ENCODE measurements around the gene SNPH.

Gene SNPH

DNA sequence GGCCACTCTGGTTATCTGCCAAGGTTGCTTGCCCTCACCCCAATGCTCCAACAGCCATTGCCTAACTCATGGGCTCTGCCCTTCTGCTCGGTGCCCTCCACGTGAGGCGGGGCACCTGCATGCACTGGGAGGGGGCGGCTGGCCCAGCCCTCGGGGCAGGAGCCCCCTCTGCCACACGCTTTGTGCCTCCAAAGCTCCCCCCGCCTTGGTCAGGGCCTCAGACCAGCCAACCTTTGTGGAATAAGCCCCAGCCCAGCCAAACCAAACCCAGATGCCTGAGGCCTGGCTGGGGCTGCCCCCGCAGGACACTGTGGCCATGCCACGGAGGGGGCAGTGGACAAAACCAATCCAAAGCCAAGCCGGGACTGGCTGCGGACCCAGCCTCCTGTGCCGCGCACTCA is 41.5 kb downstream of the SNPH start:
- DNase-seq: no peak

DNA sequence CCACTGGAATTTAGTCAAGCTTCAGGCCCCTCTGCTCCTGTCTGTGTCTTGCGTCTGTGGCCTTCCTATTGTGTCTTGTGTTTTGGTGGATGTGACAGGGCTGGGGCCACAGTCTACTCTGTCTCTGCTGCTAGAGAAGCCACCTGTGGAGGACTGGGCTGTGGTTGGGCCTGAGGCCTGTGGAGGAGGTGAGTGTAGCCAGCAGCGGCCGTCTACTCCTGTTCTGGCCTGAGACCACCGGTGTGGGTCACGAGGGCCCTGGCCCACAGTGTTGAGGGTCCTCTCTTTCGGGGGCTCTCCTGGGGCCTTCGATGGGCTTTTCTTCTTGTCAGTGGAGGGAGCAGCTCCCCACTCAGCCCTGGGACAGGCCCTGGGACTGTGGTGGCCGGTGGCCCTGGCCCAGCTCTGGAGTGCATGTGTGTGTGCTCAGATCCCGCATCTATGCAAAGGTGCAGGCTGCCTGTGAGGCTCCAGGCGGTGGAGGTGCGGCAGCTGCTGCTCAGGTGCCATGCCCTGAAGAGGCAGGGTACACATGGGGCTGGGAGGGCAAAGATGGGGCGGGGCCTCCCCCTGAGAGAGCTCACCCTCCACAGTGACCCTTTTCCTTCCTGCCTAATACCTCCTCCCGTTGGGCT is 42.1 kb downstream of the SNPH start:
- DNase-seq: no peak

DNA sequence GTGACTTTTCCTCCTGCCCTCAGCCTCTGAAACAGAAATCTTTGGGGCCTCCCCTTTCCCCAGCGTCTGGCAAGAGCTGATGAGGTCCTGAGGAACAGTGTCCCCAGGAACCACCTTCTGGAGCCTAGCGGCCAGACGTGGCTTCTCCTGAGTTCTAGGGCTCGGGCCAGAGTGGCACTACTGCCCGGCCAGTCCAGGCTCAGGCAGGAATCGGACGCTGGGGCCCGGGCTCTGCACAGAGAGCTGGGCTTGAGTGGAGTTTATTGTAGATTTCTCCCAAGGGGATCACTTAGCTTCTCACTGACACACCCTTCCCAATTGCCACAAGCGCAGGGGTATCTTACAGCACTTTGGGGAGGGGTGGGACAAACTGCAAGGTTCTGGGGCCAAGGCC is 42.6 kb downstream of the SNPH start:
- DNase-seq: no peak

DNA sequence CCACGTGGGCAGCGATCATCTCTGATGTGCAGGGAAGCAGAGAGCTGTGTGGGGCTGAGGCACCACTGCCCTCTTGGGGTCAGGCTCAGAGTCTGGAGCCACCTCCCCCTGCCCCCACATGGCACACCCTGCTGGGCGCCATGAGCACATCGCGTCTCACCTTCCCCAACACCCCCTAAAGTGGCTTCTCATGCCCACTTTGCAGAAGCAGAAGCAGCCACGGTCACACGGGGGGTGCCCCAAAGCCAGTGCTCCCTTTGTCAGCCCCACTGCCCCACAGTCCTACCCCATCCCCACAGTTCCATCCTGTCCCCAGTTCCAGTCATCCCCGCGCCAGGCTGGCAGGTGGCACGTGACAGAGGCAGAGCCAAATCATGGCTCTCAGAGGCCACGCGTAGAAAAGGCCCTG is 43.3 kb downstream of the SNPH start:
- no peak for DNase-seq

DNA sequence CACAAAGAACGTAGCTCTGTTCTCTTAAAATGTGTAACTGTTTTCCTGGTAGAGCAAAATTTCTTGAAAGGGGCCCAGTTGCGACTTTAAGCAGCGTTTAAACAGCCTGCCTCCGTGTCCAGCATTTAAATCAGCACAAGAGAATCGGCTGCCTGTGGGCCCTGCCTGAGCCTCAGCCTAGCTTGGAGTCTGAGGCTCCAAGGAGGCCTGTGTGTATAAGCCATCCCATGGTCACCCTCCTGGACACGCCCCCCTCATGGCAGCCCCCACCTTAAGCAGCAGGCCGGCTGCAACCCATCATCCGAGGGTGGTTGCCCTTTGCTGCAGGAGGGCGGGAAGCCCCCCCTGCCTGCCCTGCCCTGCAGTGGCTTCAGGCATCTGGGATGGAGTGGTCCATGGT is 44.0 kb downstream of the SNPH start:
- no peak for DNase-seq

DNA sequence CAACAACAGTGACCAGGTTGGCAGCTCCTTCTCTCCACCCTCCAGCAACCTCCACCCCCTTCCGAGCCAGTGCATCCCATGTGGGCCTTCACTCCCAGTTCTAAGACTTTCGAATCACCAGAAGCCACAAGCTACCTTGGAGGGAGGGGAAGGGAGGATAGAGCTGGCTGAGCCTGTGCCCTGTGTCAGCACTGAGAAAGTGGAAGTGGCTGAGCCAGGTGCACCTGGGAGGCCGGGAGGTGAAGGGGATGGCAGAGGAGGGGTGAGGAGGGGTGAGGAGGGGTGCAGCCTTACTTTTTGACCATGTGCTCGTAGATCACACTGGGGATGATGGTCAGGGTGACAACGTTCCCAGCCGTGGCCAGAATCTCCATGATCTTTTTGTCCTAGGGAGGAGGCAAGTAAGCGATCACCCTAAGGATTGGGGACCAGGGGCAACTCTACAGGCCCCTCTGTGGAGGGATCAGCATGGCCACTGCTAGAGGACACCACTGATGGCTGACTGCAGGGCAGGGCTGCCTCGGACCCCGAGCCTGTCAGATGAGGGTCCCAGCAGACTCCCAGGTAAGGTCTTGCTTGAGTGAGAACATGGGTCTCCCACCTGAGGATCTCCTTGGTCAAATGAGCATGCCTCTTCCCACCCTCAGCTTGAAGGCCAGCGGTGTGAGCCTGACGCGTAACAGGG is 44.6 kb downstream of the SNPH start:
- DNase-seq: no peak

DNA sequence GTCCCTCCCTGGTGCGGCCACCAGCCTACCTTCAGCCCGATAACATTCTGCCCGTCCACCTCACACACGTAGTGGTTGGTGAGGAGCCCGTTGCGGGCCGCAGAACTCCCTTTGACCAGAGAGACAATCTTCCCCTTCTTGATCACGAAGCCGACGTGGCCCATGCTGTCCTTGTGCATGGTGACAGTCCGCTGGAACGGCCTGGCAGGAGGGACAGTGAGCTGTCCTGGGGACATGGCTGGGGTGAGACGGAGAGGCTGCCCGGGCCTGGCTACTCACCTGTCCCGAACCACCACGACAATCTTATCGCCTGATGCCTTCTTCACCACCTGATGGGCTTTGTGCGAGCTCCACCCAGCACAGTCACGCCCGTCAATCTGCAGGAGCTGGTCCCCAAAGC is 46.2 kb downstream of the SNPH start:
- DNase-seq: no peak

DNA sequence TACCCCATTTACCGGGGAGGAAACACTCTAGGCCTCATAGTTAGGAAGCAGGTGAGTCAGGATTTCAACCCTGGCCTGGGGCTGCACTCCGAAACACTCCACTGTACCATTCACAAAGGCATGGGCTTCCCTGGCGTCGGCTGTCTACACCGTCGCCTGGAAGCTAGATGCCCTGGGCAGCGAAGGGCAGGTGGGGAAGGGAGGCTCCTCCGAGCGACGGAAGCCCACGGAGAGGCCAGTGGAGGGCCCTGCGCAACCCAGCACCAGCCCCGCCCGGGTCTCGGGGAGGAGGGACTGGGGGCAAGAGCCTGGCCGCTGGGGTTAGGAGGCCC is 46.8 kb downstream of the SNPH start:
- no peak for DNase-seq

DNA sequence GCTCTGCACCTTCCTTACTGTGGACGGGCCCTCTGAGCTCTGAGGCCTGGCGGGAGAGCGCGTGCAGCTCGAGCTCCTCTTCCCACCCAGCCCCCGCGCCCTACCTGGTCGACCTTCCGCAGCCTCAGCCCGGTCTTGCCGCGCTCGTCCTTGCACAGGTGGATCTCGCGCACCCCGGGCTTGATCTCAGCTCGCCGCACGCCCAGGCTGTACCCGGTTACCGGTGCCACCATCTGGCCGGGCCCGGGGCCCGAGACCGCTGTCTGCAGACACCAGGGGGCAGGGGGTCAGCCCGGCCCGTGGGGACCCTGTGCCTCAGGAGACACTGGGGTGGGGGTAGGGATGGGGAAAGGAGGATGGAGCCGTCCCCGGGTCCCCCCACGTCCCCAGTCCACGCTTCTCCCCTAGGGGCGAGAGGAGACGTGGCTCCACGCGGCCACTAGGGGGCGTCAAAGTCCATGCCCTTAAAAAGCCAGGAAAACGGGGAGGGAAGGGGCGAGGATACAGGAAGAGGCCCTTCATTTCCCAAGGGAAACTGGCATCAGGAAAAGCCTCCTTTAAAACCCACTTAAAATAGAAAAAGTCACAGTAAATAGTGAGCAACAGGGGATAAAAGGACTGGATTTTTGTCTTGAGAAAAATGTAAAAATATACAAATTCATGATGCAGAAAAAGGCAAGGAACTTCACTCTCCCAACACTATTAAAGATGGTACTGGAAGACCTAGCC is 47.3 kb downstream of the SNPH start:
- DNase-seq: peak; percentile 65

DNA sequence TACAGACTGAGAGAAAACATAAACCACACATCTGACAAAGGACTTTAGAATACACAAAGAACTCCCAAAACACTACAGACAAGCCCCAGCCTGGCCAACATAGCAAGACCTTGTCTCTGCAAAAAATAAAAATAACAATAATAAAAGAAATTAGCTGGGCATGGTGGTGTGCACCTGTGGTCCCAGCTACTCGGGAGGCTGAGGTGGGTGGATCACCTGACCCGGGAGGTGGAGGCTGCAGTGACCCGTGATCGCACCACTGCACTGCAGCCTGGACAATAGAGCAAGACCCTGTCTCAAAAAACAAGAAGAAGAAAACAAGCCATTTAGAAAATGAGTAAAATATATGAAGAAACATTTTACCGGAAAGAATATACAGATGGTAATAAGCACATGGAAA is 49.7 kb downstream of the SNPH start:
- no peak for DNase-seq

DNA sequence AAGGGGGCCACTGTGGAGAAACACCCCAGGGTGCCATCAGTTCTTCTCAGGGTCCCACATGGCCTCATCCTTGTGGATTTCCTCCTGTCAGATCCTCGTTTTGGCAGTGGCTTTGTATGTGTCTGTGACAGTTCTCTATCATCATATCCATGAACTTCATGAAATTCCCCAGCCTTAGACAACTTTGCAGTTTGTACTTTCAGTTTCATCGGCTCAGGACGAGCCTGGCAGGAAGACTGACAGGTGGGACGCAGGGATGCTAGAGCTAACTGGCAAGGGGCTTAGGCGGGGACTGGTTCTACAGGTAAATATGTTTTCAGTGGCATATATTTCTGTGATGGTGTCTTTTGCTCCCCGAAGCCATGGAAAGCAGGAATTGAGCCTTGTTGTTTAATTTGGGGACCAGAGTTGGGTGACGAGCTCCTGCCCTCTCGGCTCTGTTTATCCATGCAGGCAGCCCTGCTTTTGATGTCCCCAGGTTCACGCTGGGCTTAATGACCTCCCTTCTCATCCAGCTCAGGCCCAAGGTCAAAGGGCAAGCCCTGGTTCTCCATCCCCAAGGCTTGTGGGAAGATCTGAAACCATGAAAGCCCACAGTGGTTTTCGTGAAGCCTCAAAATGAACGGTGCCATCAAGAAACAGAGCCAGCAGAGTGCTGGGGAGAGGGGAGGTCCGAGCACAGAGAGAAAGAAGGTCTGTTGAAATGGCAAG is 51.6 kb downstream of the SNPH start:
- DNase-seq: no peak

DNA sequence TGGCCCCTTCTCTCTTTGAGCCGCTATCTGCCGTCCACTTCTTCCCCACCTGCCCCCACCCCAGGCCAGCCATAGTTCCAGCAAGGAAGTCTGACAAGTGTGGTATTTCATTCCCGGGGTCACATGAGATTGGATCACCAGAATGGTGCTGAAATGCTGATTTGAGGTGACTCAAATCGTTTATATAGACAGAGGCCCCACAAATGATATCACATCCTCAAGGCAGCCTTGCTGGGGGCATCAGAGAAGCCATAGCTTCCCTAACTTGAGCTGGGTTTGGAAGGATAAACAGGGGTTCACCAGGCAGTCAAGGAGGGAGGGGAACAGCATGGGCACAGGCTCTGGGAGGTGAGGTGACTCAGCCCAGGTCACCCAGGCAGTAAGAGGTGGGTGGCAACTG is 53.0 kb downstream of the SNPH start:
- DNase-seq: no peak

DNA sequence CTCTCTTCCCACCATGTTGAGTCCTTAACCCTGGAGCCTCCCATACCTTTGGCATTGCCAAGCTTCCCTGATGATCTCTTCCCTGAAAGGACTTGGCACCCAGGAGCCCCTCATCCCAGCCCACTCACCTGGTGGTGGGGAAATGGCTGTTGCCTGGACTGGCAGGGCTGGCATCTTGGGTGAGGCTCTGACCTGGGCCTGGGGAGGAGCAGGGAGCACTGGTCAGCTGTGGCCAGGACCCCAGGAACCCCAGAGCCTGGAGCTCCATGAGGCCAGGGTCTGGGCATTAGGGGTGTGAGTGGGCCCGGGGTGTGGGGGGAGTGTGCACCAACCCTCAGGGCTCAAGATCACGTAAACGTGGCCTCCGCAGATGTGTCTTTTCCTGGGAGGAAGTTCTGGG is 53.4 kb downstream of the SNPH start:
- DNase-seq: no peak

DNA sequence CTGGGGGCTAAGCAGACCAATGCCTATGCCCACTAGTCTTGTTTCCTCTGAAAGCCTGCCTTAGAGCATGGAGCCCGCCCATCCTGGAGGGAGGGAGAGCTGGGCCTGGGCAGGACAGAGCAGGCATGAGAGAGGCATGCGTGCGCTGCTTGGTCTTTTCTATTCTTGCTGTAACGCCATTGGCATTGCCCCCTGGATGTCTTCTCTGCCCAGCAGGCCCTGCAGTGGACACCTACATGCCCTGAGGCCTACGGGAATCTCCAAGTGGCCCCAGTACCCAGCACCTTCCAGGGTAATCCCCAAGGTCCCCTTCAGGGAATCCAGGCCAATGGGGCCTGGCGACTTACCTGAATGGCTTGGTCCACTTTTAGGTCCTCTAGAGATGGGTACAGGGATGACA is 53.9 kb downstream of the SNPH start:
- no peak for DNase-seq

DNA sequence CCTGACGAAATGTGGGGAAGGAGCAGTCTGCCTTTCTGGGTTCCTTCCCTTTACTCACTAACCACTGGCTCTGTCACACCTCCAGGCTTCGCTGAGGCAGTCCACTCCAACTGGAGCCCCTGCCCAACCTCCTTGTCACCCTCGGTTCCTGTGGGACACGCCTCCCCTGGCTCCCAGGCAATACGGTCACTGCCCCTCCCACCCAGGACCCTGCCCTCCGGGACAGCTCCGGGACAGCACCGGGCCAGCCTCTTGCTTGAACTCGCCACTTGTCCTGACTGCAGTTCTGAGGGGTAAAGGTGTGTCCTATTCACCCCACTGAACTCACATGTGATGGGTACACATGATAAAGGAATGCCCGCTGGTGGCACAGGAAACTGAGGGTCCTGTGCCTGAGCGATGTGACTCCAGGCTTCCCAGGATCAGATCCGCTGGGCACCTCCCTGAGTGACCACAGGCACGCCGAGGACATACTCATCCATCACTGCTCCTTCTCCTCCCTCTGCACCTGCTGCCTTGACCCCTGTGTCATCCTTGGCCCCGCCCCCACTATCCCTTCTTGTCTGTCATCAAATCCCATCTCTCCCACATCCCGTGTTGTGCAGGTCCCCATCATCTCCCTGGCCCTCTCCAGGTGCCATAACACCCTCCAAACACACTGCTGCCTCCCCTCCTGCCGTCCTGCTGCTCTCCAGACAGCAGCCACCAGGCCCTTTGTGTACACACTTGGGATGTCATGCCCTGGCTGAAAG is 55.0 kb downstream of the SNPH start:
- no peak for DNase-seq

DNA sequence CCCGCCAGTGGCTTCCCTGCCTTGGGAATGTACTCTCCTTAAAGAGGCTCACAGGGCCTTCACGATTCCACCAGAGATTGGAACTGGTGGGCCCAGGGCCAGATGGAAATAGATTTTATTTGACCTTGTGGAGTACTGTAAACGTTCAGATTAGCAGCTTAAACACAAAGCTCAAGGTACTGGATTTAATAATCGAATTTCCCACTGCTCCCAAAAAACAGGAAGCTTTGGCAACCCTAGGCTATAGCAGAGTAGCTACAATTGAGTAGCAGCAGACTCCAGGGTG is 55.5 kb downstream of the SNPH start:
- DNase-seq: no peak

DNA sequence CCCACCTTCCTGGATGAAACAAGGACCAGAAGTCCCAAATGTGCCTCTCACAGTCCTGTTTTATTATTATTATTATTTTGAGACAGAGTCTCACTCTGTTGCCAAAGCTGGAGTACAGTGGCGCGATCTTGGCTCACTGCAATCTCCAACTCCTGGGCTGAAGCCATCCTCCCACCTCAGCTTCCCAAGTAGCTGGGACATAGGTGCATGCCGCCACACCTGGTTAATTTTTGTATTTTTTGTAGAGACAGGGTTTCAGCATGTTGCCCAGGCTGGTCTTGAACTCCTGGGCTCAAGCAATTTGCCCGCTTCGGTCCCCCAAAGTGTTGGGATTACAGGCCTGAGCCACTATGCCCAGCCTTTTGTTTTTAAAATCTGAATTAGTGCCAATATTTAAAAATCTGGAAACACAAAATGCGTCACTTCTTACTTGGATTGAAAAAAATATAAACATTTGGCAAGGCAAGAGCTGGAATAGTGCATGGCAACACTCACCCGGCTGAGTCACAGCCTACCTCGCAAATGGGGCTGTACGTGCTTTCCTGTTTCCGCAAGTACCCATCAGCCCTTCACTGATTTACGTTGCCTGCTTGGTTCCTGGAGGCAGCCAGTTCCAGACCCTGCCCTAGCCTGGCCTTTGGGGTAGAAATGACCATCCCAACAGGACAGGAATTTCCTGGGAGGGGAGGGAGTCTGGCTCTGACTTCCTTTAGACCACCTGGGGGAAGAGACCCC is 56.6 kb downstream of the SNPH start:
- no peak for DNase-seq

DNA sequence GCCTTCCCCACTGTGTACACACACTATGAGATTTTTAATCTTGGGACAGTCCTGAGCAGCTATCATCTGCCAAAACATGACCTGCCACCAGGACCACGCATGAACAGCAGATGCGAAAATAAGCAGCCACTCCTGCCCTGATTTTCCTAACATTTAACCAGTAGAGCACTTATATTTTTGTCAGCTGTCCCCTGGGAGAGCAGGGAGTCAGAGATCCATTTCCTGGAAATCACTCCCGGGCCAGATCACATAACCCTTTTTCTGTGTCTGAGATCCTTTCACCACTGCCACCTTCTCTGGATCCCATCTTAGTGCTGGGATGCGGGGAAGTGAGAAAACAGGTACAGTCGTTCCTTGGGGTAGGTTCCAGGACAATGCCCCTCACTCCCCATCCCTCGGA is 57.2 kb downstream of the SNPH start:
- DNase-seq: no peak

DNA sequence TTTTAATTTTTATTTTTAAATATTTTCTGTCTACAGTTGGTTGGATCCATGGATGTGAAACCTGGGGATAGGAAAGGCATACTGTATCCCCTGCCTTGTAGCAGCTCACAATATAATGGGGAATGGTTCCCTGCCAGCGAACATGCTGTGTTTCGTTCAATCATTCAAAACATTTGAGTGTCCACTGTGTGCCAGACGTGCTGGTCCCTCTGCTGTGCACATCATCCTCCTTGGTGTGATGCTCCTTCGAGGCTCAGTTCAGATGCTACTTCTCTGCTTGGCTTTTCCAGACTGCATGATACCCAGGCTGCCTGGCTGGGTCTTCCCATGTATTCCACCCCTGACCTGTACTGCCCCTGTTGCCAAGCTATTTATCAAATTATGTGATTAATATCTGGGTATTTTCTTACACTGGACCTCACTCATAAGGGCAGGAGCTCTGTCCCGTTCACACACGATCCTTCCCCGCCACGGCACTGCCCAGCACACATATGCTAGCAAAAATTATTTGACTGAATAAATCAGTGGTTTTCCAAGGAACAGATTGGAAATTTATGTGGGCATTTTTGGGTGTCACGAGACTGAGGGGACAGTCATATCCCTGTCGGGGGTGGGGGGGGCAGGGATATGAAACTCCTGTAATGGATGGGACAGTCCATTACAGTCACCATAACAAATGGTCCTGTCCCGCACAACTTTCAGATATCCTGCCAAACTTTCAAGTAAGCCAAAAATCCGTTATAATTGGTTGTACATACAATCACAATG is 57.9 kb downstream of the SNPH start:
- no peak for DNase-seq

DNA sequence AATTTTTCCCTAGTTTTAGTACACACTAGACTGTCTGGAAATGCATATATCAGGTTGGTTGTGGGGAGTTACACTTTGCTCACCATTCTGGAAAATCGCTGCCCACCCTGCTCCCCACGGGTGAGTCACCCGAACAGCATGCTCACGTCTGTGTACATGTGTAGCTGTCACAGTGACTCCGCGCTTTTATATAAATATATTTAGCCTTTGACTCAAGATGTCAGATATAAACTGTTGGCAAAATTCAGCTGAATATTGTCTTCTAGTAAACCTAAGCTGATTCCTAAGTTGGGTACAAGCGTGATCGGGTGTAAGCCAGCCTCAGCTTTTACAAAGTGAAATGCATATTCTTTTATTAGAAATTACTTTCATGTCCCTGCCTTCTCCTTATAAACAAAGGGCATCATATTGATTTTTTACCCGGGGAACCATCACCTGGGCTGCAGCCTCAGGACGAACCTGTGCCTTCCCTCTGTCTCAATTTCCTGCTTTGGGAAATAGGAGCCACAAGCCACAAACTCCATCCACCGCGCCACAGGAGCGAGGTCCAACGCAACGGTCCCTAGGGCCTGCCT is 58.6 kb downstream of the SNPH start:
- DNase-seq: no peak
